GM21423 (cell line): Measurements from ENCODE around the gene CRYBB1.

Experiments used
- ATAC-seq: cut with Tn5 transposase; IDR thresholded peaks from one replicate; pipeline ENCODE4 v1.9.1; 2021; ENCODE audit warnings: mild to moderate bottlenecking, moderate library complexity; ENCODE audit not compliant: unreplicated experiment

The CRYBB1 gene

DNA sequence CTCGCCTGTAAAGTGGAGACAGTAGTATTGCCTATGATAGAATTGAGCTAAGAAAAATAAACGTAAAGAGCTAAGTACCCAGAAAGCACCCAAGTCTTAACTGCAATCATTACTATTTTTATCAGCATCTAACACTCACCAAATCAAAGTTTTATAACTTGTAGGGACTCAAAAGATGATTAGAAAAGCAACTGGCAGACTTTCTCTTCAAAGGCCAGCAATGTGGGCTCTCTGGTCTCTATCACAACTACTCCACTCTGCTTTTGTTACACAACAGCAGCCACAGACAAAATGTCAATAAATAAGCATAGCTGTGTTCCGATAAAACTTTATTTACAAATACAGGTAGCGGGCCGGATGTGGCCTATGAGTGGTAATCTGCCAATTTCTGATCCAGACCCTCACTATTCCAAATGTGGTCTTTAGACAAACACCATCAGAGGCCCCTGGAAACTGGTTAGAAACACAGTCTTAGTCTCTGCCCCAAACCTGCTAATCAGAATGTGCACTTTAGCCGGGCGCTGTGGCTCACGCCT lies 36.1 kb downstream of the CRYBB1 start:
- ATAC-seq = no peak

DNA sequence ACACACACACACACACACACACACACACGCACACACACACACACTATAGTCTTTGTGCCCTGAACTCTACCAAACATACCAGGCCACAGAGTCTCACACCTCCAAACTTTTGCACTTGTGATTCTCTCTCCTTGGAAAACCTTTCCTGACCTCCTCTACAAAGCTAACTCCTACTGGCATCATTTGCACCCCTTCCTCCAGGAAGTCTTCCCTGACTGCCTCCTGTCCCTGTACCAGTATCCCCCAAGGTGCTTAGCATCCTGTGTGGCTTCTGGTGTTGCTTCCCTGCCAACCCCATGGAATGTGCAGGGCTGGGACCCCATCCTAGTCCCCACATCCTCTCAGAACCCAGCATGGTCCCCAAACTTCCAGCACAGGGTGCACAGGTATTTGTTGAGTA lies 36.8 kb downstream of the CRYBB1 start:
- no peak for ATAC-seq

DNA sequence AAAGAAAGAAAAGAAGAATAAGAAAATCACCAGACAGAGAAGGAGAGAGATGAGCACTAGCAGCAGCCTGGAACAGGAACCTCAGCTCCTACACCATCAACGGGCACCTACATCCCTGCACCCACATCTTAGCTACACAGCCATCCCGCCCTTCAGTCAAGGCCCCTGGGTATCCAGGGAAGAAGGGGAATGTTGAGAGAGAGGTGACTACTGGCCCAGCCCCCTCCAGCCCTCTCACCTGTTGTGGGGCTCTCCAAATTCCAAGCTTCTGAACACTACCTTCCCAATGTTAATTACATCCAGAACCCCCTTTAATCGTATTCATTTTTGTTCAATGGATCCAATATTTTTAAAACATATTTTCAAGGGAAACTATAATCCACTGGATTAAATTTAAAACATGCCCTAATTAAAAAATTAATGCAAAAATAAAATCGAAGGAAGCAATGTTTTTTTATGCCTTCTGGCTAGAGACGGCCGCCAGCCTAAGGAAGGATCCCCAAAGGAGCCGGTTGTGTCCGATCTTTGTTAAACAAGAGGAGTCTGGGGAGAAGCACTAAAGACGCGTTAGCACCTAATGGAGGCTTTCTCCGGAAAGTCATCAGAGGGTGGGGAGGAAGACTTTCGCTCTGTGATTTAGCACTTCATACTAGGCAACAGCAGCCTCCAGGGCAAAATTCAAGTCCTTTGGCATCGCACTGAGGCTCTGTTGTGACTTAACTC lies 37.4 kb downstream of the CRYBB1 start:
- no peak for ATAC-seq

DNA sequence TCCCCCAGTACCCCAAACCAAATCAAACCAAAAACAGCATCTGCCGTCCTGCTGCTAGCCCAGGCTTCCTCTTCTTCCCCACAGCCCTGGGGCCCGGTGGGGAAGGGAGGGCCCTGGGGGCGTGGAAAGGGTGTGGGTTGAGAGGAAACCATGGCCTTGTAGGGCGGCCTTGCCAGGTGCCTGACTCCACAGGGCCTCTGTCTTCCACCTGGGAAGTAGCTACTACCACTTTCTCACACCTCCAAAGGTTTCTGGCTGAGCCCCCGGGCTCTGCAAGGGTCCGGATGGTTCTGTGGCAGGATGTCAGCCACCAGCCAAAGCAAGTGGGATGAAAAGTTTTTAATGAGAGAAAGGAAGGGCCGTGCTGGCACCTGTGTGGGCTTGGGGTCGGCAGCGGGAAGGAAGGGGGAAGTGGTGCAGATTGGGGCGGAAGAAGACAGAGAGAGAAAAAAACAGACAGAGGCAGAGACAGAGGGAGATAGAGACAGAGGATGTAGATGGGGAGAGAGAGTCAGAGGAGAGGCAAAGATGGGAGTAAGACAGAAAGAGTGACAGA lies 38.4 kb downstream of the CRYBB1 start:
- ATAC-seq = peak; percentile 70

GRCh38 chr22:26577081-26577480 lies 40.7 kb downstream of the CRYBB1 start:
- no peak for ATAC-seq

GRCh38 chr22:26576026-26576680 lies 41.7 kb downstream of the CRYBB1 start:
- ATAC-seq = no peak

- ATAC-seq = no peak
Measured at GRCh38 chr22:26574001-26574723, 43.7 kb downstream of the CRYBB1 start.

- ATAC-seq = no peak
Measured at GRCh38 chr22:26573026-26573662, 44.7 kb downstream of the CRYBB1 start.

DNA sequence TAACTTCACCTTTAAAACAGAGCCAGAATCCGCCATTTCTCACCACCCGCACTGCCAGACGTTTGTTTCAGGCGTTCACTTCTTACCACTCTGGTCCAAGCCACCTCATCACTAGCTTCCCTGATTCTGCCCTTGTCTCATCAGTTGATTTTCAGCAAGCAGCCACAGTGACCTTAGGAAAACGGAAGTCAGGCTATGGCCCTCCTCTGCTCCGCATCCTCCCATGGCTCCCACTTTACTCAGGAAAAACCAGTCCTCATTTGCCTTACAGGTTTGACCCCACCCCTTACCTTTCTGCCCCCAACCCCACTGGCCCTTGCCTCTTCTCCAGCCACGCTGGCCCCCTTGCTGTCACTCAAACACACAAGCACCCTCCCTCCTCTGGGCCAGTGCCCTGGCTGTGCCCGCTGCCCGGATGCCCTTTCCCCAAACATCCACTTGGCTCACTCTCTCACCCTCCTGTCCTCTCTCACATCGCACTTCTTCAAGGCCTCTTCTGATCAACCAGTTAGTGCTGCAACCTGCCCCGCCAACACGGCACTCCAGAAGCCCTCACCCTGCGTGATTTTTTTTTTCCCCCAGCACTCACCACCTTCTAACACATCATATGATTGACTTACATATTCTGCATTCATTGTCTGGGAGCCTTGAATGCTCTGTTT lies 46.8 kb downstream of the CRYBB1 start:
- no peak for ATAC-seq

GRCh38 chr22:26570115-26570514 lies 47.7 kb downstream of the CRYBB1 start:
- no peak for ATAC-seq

DNA sequence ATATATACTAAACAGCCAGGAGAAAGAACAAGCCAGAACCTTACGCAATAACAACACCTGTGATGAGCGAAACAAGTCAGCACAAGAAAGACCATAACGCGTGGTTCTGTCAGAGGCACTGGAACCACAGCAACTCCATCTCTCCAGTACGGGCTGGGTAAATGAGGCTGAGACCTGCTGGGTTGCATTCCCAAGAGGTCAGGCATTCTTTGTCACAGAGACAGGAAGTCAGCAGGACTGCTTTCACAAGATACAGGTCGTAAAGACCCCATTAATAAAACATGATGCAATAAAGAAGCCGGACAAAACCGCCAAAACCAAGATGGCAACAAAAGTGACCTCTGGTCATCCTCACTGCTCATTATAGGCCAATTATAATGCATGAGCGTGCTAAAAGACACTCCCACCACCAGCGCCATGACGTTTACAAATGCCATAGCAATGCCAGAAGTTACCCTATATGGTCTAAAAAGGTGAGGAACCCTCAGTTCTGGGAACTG lies 49.6 kb downstream of the CRYBB1 start:
- no peak for ATAC-seq

- ATAC-seq = no peak
Measured at GRCh38 chr22:26567610-26568009, 50.2 kb downstream of the CRYBB1 start.

DNA sequence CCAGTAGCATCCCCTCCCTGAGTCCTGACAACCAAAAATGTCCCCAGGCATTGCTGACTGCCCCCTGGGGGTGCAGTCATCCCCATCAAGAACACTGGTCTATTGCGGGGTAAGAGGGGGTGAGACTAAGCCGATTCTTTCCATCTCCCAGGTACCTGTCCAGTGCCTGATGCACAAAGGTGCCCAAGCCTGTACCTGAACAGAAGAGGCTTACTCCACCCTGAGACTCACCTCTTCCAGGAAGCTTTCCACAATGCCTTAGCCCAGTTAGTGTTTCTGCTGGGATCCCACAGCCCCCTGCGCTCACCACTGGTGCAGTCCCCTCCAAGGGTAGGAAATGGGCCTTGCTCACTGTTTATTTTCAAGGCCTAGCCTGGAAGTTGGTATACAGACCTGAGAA lies 50.8 kb downstream of the CRYBB1 start:
- ATAC-seq = no peak

DNA sequence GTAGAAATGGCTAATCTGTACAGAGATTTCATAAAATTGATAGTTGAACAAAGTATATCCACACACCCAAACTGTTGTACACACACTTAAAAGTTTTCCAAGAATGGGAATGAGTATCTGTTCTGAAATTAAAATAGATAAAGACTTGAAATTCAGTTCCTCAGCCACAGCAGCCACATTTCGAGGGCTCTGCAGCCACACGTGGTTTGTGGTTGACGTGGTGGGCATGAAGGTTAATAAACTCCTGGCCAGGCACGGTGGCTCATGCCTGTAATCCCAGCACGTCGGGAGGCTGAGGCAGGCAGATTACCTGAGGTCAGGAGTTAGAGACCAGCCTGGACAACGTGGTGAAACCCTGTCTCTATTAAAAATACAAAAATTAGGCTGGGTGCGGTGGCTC lies 51.9 kb downstream of the CRYBB1 start:
- ATAC-seq = no peak

DNA sequence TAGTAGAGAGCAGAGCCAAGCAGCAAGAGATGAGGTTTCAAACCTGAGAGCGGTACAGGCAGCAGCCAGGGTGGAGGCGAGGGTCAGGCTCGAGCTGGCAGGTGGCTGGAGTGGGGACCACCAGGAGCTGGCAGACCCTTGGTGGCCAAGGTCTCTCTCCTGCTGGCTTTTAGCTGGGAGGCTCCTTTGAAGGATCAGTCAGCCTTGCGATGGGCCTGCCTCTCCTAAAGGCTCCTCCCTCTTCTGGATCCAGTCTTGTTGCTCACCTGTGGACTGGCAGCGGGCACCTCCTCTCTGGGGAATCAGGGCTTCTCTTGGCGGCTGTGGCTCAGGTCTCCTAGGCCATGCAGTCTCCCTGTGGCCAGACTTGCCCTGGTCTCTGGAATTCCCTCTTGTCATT lies 52.6 kb downstream of the CRYBB1 start:
- no peak for ATAC-seq

DNA sequence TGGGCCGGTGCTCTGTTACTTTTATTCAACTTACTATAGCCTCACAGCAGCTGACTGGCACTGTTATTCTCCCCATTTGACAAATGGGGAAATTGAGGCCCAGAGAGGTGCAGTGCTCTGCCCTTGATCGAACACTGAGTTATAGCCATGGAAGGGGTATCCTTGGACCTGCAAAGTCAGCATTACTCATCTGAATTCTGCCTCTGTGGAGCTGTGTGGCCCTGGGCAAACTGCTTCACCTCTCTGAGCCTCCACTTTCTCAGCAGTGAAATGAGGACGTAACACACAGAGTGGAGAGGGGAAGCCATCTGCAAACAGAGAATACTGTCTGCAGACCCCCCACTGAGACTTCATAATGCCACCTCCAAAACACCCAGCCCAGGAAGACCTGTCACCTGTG lies 53.2 kb downstream of the CRYBB1 start:
- no peak for ATAC-seq

DNA sequence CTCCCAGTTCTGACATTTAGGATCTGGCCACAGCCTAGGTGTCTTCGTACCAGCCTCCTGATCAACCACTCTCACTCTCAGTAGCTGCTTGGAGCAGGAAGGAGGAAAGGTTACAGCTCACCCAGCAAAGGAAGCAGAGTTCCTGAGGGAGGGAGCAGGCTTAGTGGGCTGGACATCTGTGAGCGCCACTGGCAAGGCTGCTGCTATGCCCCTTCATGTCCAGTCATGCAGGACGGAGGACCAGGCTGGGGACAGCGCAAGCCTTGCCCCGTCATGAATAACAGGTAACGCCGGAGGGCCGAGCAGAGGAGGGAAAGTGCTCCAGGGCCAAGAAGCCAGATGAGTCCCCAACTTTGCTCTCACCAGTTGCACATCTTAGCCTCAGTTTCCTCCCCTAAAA lies 53.6 kb downstream of the CRYBB1 start:
- ATAC-seq = no peak

GRCh38 chr22:26563022-26563421 lies 54.8 kb downstream of the CRYBB1 start:
- no peak for ATAC-seq

GRCh38 chr22:26561756-26562417 lies 55.9 kb downstream of the CRYBB1 start:
- ATAC-seq = no peak
